Prostate gland (tissue), 2 donors: ENCODE results near the gene MGAT4C.

Experiments
- POLR2AphosphoS5 ChIP-seq: sonication (generic); formaldehyde crosslinking; IDR thresholded peaks from one replicate; pipeline ENCODE4 v1.6.1; 2017; ENCODE audit warnings: antibody characterized with exemption
- TF ChIP-seq, protein P1 (sequence below), 4 experiments: fragments of 200-600 bp in 2 of 4; fragments of 450-650 bp in 2 of 4; sonication (generic) in 2 of 4; IDR thresholded peaks; 1 replicate in 3 of 4; 2 replicates in 1 of 4; pipeline ENCODE4 v1.5.1; 2016 to 2019; ENCODE audit warnings: antibody characterized with exemption in 4 of 4, mild to moderate bottlenecking in 2 of 4, moderate library complexity in 2 of 4

DNA sequence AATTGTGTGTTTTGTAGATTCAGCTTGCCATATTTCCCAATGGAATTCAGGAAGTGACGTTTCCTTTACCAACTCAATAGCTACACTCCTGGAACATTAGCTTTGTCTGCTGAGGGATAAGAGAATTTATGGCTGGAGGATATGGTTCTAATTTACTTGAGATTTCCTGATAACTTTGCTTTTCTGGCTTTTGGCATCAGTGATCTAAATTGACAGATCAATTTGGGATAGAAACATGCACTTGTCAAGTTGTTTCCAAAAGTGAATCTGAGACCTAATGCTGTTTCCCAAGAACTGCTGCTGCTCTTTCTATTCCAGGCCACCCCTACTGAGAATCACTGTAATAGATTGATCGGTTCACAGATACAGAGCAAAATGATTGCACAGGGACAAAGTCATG, 43.2 kb downstream of the MGAT4C start:
- TF ChIP-seq, protein P1, sequence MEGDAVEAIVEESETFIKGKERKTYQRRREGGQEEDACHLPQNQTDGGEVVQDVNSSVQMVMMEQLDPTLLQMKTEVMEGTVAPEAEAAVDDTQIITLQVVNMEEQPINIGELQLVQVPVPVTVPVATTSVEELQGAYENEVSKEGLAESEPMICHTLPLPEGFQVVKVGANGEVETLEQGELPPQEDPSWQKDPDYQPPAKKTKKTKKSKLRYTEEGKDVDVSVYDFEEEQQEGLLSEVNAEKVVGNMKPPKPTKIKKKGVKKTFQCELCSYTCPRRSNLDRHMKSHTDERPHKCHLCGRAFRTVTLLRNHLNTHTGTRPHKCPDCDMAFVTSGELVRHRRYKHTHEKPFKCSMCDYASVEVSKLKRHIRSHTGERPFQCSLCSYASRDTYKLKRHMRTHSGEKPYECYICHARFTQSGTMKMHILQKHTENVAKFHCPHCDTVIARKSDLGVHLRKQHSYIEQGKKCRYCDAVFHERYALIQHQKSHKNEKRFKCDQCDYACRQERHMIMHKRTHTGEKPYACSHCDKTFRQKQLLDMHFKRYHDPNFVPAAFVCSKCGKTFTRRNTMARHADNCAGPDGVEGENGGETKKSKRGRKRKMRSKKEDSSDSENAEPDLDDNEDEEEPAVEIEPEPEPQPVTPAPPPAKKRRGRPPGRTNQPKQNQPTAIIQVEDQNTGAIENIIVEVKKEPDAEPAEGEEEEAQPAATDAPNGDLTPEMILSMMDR (IDR thresholded peaks at IDR 0.05): no peak
- no peak for TF ChIP-seq POLR2AphosphoS5
